DOHH2 (cell line): Measurements from ENCODE around the gene MARCHF6.

Experiments used
- EZH2phosphoT487 ChIP-seq: fragments of 200-600 bp; sonication (generic); IDR thresholded peaks from 2 replicates; pipeline ENCODE4 v1.6.1; 2017; ENCODE audit warnings: borderline replicate concordance, mild to moderate bottlenecking, antibody characterized with exemption, low read length, moderate library complexity, mixed read lengths
- TF ChIP-seq, protein P1 (sequence below): fragments of 200-600 bp; sonication (generic); IDR thresholded peaks from one replicate; pipeline ENCODE4 v1.5.1; 2014; ENCODE audit warnings: antibody characterized with exemption, mild to moderate bottlenecking, low read depth, low read length; ENCODE audit not compliant: poor library complexity, severe bottlenecking

DNA sequence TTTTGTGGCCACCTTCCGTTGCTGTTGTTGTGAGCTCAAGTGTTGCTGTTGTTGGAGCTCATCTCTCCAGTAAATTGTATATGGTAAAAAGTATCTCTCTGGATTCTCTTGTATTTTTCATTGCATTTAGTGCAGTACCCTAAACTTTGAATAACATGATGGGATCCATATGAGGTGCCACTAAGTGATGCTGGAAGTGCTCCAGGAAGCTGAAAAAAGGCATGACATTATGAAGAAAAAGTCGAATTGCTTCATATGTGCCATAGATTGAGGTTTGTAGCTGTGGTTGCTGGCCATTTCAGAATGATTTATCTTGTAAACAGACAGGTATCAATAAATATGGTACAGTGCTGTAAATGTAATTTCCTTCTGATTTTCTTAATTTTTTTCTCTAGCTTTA, 5.5 kb downstream of the MARCHF6 start:
- TF ChIP-seq, protein P1, sequence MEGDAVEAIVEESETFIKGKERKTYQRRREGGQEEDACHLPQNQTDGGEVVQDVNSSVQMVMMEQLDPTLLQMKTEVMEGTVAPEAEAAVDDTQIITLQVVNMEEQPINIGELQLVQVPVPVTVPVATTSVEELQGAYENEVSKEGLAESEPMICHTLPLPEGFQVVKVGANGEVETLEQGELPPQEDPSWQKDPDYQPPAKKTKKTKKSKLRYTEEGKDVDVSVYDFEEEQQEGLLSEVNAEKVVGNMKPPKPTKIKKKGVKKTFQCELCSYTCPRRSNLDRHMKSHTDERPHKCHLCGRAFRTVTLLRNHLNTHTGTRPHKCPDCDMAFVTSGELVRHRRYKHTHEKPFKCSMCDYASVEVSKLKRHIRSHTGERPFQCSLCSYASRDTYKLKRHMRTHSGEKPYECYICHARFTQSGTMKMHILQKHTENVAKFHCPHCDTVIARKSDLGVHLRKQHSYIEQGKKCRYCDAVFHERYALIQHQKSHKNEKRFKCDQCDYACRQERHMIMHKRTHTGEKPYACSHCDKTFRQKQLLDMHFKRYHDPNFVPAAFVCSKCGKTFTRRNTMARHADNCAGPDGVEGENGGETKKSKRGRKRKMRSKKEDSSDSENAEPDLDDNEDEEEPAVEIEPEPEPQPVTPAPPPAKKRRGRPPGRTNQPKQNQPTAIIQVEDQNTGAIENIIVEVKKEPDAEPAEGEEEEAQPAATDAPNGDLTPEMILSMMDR: no peak
- no peak for TF ChIP-seq EZH2phosphoT487
